ENCODE measurements around the gene KIZ. TPM values are rescaled to one million over a fixed set of nuclear protein-coding genes. Genes with fewer than 3 reads are reported as not detected.

Gene KIZ
- total and polyA plus RNA-seq, 2 of the 4 experiments (the other 2 are of a cell fraction) = 9.9 to 14.0 TPM

GRCh38 chr20:21244808-21245207 is 118.9 kb downstream of the KIZ start:
- CTCF ChIA-PET = interaction anchor here (1.3 kb wide), 1 partner anchor 9 kb away, joined by 4 read pairs; no protein-coding TSS in a partner anchor
- in situ Hi-C loops (cut with MboI; ENCODE audit: low sequenced_read_pairs) (loop anchor here (25.0 kb wide), 1 partner anchor 383 kb away; no protein-coding TSS in a partner anchor), dilution Hi-C loops (cut with HindIII; ENCODE audit: low sequenced_read_pairs, unreplicated experiment) (no loop called here), intact Hi-C loops (cut with micrococcal nuclease) (no loop called here)
- Histone ChIP-seq H4K20me1 (ENCODE audit: insufficient read depth, low read length) (no peaks in the 10 kb centered on the region), H3K36me3 (ENCODE audit: control insufficient read depth, insufficient read depth, low read length) (0 out of 2 replicates have a peak, but pooled peaks cover 2% of the 10 kb centered on the region), H3K18ac (ENCODE audit: low read depth, low read length) (no peak overlapping the region), H3K9me3 (ENCODE audit: control insufficient read depth, insufficient read depth, low read length) (no peaks in the 10 kb centered on the region), H3K4me2 (ENCODE audit: low read depth, low read length) (no peak overlapping the region), H3K4me3 (ENCODE audit: insufficient read depth, low read depth, low read length) (no peak overlapping the region), H4K8ac (ENCODE audit: low read depth in 2 of 2, low read length in 2 of 2) (no peak overlapping the region), H2AFZ (replicated peaks; ENCODE audit: low read length, poor library complexity) (no peak overlapping the region), H3K9ac (ENCODE audit: low read depth, low read length) (no peak overlapping the region), H3K4ac (ENCODE audit: low read depth, low read length) (no peak overlapping the region), H2AK9ac (replicated peaks; ENCODE audit: low read depth, low read length, poor library complexity) (no peak overlapping the region), H3K4me1 (ENCODE audit: control insufficient read depth, insufficient read depth, low read length) (no peaks in the 10 kb centered on the region), H3K14ac (replicated peaks; ENCODE audit: low read depth, low read length) (no peak overlapping the region), H2BK120ac (ENCODE audit: low read depth, low read length) (no peak overlapping the region), H3K27ac (ENCODE audit: insufficient read depth, low read length) (no peak overlapping the region), H2BK20ac (ENCODE audit: low read depth, low read length) (no peak overlapping the region), H2BK5ac (ENCODE audit: low read depth, low read length, poor library complexity, severe bottlenecking) (no peak overlapping the region), H2AK5ac (ENCODE audit: low read depth, low read length) (no peak overlapping the region), H2BK15ac (ENCODE audit: low read depth, low read length) (no peak overlapping the region), H3K56ac (ENCODE audit: extremely low read depth, insufficient read depth, low read length) (no peak overlapping the region), H3K79me1 (ENCODE audit: low read depth in 1 of 2, low read length in 2 of 2) (no peaks in the 10 kb centered on the region), H3K23ac (ENCODE audit: low read depth, low read length) (no peak overlapping the region), H4K5ac (ENCODE audit: low read depth, low read length) (no peak overlapping the region), H3K27me3 (ENCODE audit: control insufficient read depth, insufficient read depth, low read length) (no peaks in the 10 kb centered on the region), H4K91ac (ENCODE audit: insufficient read depth, low read depth, low read length) (no peak overlapping the region), H3K9me1 (ENCODE audit: insufficient read depth, low read length) (0 out of 2 replicates have a peak, but pooled peaks cover 4% of the 10 kb centered on the region)
- DNase-seq (no peak), ATAC-seq (ENCODE audit: low read depth) (no peak)
- TF ChIP-seq MXI1 (IDR thresholded peaks at IDR 0.05; ENCODE audit: borderline replicate concordance, low read depth, low read length) = no peak
- no peak for TF ChIP-seq FOS (IDR thresholded peaks at IDR 0.05; ENCODE audit: low read depth, low read length)
- TF ChIP-seq RAD21 (IDR thresholded peaks at IDR 0.05; ENCODE audit: low read length) = no peak
- no peak for TF ChIP-seq BHLHE40 (IDR thresholded peaks at IDR 0.05; ENCODE audit: low read depth, low read length)
- no peak for TF ChIP-seq SMC3 (IDR thresholded peaks at IDR 0.05; ENCODE audit: low read depth, low read length)
- TF ChIP-seq POLR2A (IDR thresholded peaks at IDR 0.05; ENCODE audit: low read depth, low read length) = no peak
- POLR2A ChIA-PET (ENCODE audit: unreplicated experiment) = no interaction called here
- no TSS peak for BruUV-seq (replicated peaks)
- no CpG with 5 or more reads among the region's 3 CpGs for WGBS, 2 experiments (ENCODE audit: extremely low coverage in 2 of 2, insufficient read length in 1 of 2)

All from IMR-90 (cell line).